Peyer's patch (tissue), 4 donors: ENCODE measurements around the gene TCF25. TPM values are rescaled to one million over a fixed set of nuclear protein-coding genes. Genes with fewer than 3 reads are reported as not detected.
A peak's percentile ranks its signal among the peaks of the same experiment; 100 is the strongest.

Experiments used
- DNase-seq, 3 donors: peaks; one replicate each; pipeline ENCODE4 v3.0.0-alpha.2; 2017 to 2019
- H3K27ac ChIP-seq, 4 donors: fragments of 200-600 bp; sonication (generic); one replicate each; pipeline ENCODE4 v1.5.1; 2016 to 2019
- H3K27me3 ChIP-seq, 2 donors: fragments of 200-600 bp; sonication (generic); one replicate each; pipeline ENCODE4 v1.5.1; 2019
- H3K36me3 ChIP-seq, 3 donors: fragments of 200-600 bp; sonication (generic); one replicate each; pipeline ENCODE4 v1.5.1; 2016 to 2019
- H3K4me1 ChIP-seq, 4 donors: fragments of 200-600 bp; sonication (generic); one replicate each; pipeline ENCODE4 v1.5.1; 2016 to 2019
- H3K4me3 ChIP-seq, 4 donors: fragments of 200-600 bp; sonication (generic); 1 replicate in 3 of 4; 2 replicates in 1 of 4; pipeline ENCODE4 v1.5.1; 2016 to 2019; ENCODE audit warnings: mild to moderate bottlenecking in 1 of 4
- H3K9me3 ChIP-seq, 4 donors: fragments of 200-600 bp; sonication (generic); one replicate each; pipeline ENCODE4 v1.5.1; 2016 to 2019; ENCODE audit warnings: mild to moderate bottlenecking in 1 of 4
- CTCF ChIP-seq, 6 experiments: fragments of 450-650 bp in 4 of 6; fragments of 200-600 bp in 2 of 6; sonication (generic) in 1 of 6; IDR thresholded peaks; one replicate each; pipeline ENCODE4 v1.5.1; 2017 to 2019; ENCODE audit warnings: antibody characterized with exemption in 6 of 6, mild to moderate bottlenecking in 3 of 6, moderate library complexity in 1 of 6
- POLR2A ChIP-seq, 2 donors: fragments of 450-650 bp; IDR thresholded peaks; one replicate each; pipeline ENCODE4 v1.5.1; 2017; ENCODE audit warnings: antibody characterized with exemption in 2 of 2, mild to moderate bottlenecking in 2 of 2, moderate library complexity in 2 of 2
- total RNA-seq, 4 donors: library from RNA; depleted of rRNA; stranded (reverse); fragments of >200 nt; gene quantifications; one replicate each; pipeline ENCODE4 v1.1.0, GENCODE V29; 2016

Gene TCF25
- total RNA-seq, 4 donors from 2014 or later, result 247 to 946 (median 371) TPM

GRCh38 chr16:89954462-89954861 lies 81.1 kb downstream of the TCF25 start:
- Histone ChIP-seq H3K4me3 (no peak overlapping the region), H3K27ac (no peak overlapping the region)

GRCh38 chr16:89955001-89955685 lies 81.8 kb downstream of the TCF25 start:
- no peaks in the 10 kb centered on the region for H3K27me3 ChIP-seq
- TF ChIP-seq POLR2A (IDR thresholded peaks at IDR 0.05) (no peak), CTCF (IDR thresholded peaks at IDR 0.05) (no peak)
- no peak for DNase-seq
- peaks cover 0 to 15% (median 0%) of the 10 kb centered on the region in 3 donors for H3K36me3 ChIP-seq
- H3K9me3 ChIP-seq, result no peaks in the 10 kb centered on the region
- H3K4me1 ChIP-seq, result peaks cover 0 to 25% (median 3%) of the 10 kb centered on the region in 4 donors
- no peak overlapping the region for H3K4me3 ChIP-seq
- no peak overlapping the region for H3K27ac ChIP-seq

More at GRCh38 chr16:89954462-89954861, 81.1 kb downstream of the TCF25 start:
- Histone ChIP-seq H3K36me3 (peaks cover 0 to 15% (median 0%) of the 10 kb centered on the region in 3 donors), H3K27me3 (no peaks in the 10 kb centered on the region), H3K9me3 (peaks cover 0 to 2% (median 0%) of the 10 kb centered on the region in 4 donors), H3K4me1 (peaks cover 0 to 29% (median 5%) of the 10 kb centered on the region in 4 donors)
- peak in 1 of 3 donors; percentile 44 for DNase-seq
- TF ChIP-seq POLR2A (IDR thresholded peaks at IDR 0.05) (no peak), CTCF (IDR thresholded peaks at IDR 0.05) (no peak)

- no peaks in the 10 kb centered on the region for H3K9me3 ChIP-seq
- no peak overlapping the region for H3K4me3 ChIP-seq
- H3K27ac ChIP-seq, result peak overlapping the region in 1 of 4 donors; percentile 5
- peaks cover 0 to 25% (median 0%) of the 10 kb centered on the region in 3 donors for H3K36me3 ChIP-seq
- no peak for DNase-seq
- H3K27me3 ChIP-seq, result no peaks in the 10 kb centered on the region
- H3K4me1 ChIP-seq, result peaks cover 0 to 25% (median 3%) of the 10 kb centered on the region in 4 donors
- TF ChIP-seq CTCF (IDR thresholded peaks at IDR 0.05), result no peak
- no peak for TF ChIP-seq POLR2A (IDR thresholded peaks at IDR 0.05)
Observed at GRCh38 chr16:89956505-89957215, 83.3 kb downstream of the TCF25 start.

- DNase-seq, result no peak
- Histone ChIP-seq H3K36me3 (peaks cover 0 to 25% (median 0%) of the 10 kb centered on the region in 3 donors), H3K4me1 (peaks cover 0 to 25% (median 3%) of the 10 kb centered on the region in 4 donors), H3K9me3 (no peaks in the 10 kb centered on the region), H3K4me3 (no peak overlapping the region), H3K27ac (peak overlapping the region in 1 of 4 donors; percentile 46), H3K27me3 (no peaks in the 10 kb centered on the region)
- TF ChIP-seq CTCF (IDR thresholded peaks at IDR 0.05) (no peak), POLR2A (IDR thresholded peaks at IDR 0.05) (no peak)
Observed at GRCh38 chr16:89957216-89957785, 83.9 kb downstream of the TCF25 start.

- no peaks in the 10 kb centered on the region for H3K9me3 ChIP-seq
- no peak for DNase-seq
- H3K36me3 ChIP-seq, result peaks cover 0 to 25% (median 0%) of the 10 kb centered on the region in 3 donors
- H3K27ac ChIP-seq, result no peak overlapping the region
- no peaks in the 10 kb centered on the region for H3K27me3 ChIP-seq
- no peak overlapping the region for H3K4me3 ChIP-seq
- TF ChIP-seq POLR2A (IDR thresholded peaks at IDR 0.05) (no peak), CTCF (IDR thresholded peaks at IDR 0.05) (no peak)
- peaks cover 0 to 24% (median 3%) of the 10 kb centered on the region in 4 donors for H3K4me1 ChIP-seq
Observed at GRCh38 chr16:89958068-89958467, 84.7 kb downstream of the TCF25 start.
